Astrocyte (in vitro differentiated cells and primary cell): ENCODE data around the gene CDK14.

Experiments
- EZH2 ChIP-seq: IDR thresholded peaks from 2 replicates; pipeline ENCODE4 v1.6.1; 2012; ENCODE audit warnings: mild to moderate bottlenecking, low read length, inconsistent platforms; ENCODE audit not compliant: insufficient read depth
- TF ChIP-seq, protein P1 (sequence below): IDR thresholded peaks from 2 replicates; pipeline ENCODE4 v1.5.1; 2011; ENCODE audit warnings: low read depth, mild to moderate bottlenecking, inconsistent platforms, low read length, moderate library complexity; ENCODE audit not compliant: insufficient read depth

DNA sequence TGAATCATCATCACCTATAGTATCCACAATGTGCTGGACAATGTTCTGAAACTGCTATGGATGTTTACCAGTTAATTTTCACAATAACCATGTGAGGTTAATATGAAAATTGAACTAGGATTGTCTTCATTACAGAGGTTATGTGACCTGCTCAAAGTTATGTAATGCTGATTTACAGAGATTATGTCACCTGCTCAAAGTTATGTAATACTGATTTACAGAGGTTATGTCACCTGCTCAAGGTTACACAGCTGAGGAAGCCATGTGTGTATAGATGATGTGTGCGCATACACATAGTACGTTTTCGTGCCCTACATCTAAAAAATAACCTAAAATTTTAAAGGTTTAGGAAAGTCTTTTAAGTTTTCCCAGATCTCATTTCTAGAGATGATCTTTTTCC lies 298.0 kb downstream of the CDK14 start:
- TF ChIP-seq, protein P1, sequence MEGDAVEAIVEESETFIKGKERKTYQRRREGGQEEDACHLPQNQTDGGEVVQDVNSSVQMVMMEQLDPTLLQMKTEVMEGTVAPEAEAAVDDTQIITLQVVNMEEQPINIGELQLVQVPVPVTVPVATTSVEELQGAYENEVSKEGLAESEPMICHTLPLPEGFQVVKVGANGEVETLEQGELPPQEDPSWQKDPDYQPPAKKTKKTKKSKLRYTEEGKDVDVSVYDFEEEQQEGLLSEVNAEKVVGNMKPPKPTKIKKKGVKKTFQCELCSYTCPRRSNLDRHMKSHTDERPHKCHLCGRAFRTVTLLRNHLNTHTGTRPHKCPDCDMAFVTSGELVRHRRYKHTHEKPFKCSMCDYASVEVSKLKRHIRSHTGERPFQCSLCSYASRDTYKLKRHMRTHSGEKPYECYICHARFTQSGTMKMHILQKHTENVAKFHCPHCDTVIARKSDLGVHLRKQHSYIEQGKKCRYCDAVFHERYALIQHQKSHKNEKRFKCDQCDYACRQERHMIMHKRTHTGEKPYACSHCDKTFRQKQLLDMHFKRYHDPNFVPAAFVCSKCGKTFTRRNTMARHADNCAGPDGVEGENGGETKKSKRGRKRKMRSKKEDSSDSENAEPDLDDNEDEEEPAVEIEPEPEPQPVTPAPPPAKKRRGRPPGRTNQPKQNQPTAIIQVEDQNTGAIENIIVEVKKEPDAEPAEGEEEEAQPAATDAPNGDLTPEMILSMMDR: no peak
- TF ChIP-seq EZH2: no peak
